ENCODE results near the gene RNU6-9. TPM values are rescaled to one million over a fixed set of nuclear protein-coding genes. Genes with fewer than 3 reads are reported as not detected.

RNU6-9 gene
- total RNA-seq, 1 experiment from 2014 or later: not detected

DNA sequence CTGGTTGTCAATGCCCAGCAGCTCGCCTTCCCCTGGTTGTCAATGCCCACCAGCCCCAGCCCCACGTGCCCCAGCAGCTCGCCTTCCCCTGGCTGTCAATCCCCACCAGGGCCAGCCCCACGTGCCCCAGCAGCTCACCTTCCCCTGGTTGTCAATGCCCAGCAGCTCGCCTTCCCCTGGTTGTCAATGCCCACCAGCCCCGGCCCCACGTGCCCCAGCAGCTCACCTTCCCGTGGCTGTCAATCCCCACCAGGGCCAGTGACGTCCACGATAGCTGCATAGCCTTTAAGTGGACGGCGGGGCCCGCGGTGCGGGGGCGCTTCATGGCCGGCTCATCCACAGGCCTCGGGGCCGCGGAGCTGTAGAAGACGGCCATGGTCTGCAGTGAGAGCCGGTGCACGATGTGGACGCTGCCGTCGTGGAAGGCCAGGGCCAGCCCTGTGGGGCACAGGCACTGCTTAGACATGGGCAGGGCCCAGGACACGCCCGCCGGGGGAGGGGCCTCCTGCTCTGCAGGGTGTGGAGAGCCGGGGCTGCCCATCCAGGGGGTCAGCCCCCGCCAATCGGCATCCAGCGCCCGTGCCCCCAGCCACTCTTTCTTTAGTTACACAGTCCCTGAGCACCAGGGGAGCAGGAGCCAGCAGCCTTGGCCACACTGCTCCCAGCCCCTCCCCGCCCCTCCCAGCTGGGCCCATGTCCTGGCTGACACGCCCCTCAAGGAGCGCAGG, 13.4 kb upstream of the RNU6-9 start:
- ChIA-PET CTCF (interaction anchor here (0.9 kb wide), 1 partner anchor 190 kb away, joined by 5 read pairs; no protein-coding TSS in a partner anchor), POLR2A (ENCODE audit: unreplicated experiment) (interaction anchor here (1.0 kb wide), 1 partner anchor 147 kb away, joined by 6 read pairs; no protein-coding TSS in a partner anchor)
- Histone ChIP-seq H3K4me2 (no peak overlapping the region), H3K36me3 (ENCODE audit: low read depth) (no peaks in the 10 kb centered on the region), H3K79me2 (ENCODE audit: low read depth) (no peaks in the 10 kb centered on the region), H3K27ac (no peak overlapping the region), H3K9me3 (ENCODE audit: insufficient read depth, low read depth) (no peaks in the 10 kb centered on the region), H4K20me1 (ENCODE audit: insufficient read depth) (peaks cover 31% of the 10 kb centered on the region), H3K27me3 (ENCODE audit: insufficient read depth, low read depth) (no peaks in the 10 kb centered on the region), H3K4me3 (no peak overlapping the region), H2AFZ (no peak overlapping the region), H3K4me1 (replicated peaks; ENCODE audit: insufficient read depth) (peaks cover 13% of the 10 kb centered on the region), H3F3A (ENCODE audit: insufficient read depth, low read depth) (peaks cover 10% of the 10 kb centered on the region; the same call in 1 of the 2 replicates), H3K9me2 (ENCODE audit: insufficient read depth) (no peaks in the 10 kb centered on the region)
- BruUV-seq (replicated peaks): no TSS peak
- intact Hi-C loops (cut with micrococcal nuclease; ENCODE audit: unreplicated experiment): no loop called here
- DNase-seq: no peak
- TF ChIP-seq, protein P1, sequence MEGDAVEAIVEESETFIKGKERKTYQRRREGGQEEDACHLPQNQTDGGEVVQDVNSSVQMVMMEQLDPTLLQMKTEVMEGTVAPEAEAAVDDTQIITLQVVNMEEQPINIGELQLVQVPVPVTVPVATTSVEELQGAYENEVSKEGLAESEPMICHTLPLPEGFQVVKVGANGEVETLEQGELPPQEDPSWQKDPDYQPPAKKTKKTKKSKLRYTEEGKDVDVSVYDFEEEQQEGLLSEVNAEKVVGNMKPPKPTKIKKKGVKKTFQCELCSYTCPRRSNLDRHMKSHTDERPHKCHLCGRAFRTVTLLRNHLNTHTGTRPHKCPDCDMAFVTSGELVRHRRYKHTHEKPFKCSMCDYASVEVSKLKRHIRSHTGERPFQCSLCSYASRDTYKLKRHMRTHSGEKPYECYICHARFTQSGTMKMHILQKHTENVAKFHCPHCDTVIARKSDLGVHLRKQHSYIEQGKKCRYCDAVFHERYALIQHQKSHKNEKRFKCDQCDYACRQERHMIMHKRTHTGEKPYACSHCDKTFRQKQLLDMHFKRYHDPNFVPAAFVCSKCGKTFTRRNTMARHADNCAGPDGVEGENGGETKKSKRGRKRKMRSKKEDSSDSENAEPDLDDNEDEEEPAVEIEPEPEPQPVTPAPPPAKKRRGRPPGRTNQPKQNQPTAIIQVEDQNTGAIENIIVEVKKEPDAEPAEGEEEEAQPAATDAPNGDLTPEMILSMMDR (conservative IDR thresholded peaks at IDR 0.05): no peak
- no peak for TF ChIP-seq EZH2 (IDR thresholded peaks at IDR 0.05; ENCODE audit: low read depth)

DNA sequence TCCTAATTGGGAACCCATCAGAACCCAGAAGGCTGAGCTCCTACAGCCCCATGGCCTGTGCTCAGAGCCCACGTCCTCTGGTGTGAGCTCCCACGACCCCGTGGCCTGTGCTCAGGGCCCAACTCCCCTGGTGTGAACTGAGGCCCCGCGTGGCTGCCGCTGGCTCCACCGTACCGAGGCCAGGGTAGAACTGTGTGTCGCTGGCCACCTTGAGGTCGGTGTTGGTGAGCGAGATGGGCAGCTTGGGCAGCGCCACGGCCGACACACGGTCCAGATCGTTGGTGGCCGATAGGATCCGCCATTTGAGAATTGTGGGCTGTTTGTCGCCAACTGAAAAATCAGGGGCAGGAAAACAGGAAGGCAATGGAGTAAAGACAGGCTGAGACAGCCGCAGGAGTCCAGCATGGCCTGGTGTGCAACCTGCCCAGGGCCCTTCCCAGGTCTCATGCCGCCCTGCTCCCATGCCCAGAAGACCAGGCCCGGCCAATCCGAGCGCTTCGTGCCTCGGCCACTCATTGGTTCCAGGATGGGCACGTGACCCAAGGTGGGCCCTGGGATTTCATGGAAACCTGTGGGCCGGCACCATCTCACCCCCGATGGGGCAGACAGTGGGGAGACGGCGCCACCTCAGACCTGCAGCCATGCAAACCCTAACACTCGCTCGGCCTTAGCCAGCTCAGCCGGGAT, 11.8 kb upstream of the RNU6-9 start:
- Histone ChIP-seq H2AFZ (no peak overlapping the region), H3K27ac (no peak overlapping the region), H3F3A (ENCODE audit: insufficient read depth, low read depth) (peaks cover 12% of the 10 kb centered on the region; the same call in 1 of the 2 replicates), H3K4me1 (replicated peaks; ENCODE audit: insufficient read depth) (peaks cover 14% of the 10 kb centered on the region), H3K79me2 (ENCODE audit: low read depth) (no peaks in the 10 kb centered on the region), H3K4me3 (no peak overlapping the region), H3K9me2 (ENCODE audit: insufficient read depth) (no peaks in the 10 kb centered on the region), H3K36me3 (ENCODE audit: low read depth) (0 out of 2 replicates have a peak, but pooled peaks cover 4% of the 10 kb centered on the region), H3K9me3 (ENCODE audit: insufficient read depth, low read depth) (no peaks in the 10 kb centered on the region), H3K27me3 (ENCODE audit: insufficient read depth, low read depth) (no peaks in the 10 kb centered on the region), H4K20me1 (ENCODE audit: insufficient read depth) (peaks cover 43% of the 10 kb centered on the region), H3K4me2 (no peak overlapping the region)
- DNase-seq: no peak
- no TSS peak for BruUV-seq (replicated peaks)
- intact Hi-C loops (cut with micrococcal nuclease; ENCODE audit: unreplicated experiment): loop anchor here (2.0 kb wide), 1 partner anchor 27 kb away; no protein-coding TSS in a partner anchor
- POLR2A ChIA-PET (ENCODE audit: unreplicated experiment): no interaction called here
- TF ChIP-seq, protein P1 (conservative IDR thresholded peaks at IDR 0.05): no peak
- TF ChIP-seq EZH2 (IDR thresholded peaks at IDR 0.05; ENCODE audit: low read depth): no peak
- CTCF ChIA-PET: no interaction called here

DNA sequence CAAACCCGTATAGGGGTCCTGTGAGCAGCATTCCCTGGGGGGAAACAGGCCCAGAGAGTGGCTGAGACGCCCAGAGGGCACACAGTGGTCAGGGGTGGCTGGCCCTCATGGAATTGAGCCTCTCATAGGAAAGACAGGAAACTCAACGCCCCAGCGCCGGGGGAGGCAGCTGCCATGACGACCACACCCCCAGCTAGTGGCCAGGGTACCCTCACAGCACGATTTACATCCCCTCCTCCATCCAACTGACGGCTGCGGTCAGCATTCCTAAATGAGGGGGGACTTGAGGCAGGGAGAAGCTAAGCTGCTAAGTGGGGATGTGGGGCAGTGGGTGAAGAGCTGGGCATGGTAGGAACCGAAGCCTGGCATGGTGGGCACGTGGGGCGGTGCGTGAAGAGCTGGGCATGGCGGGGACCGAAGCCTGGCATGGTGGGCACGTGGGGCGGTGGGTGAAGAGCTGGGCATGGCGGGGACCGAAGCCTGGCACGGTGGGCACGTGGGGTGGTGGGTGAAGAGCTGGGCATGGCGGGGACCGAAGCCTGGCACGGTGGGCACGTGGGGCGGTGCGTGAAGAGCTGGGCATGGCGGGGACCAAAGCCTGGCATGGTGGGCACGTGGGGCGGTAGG, 10.3 kb upstream of the RNU6-9 start:
- no TSS peak for BruUV-seq (replicated peaks)
- POLR2A ChIA-PET (ENCODE audit: unreplicated experiment): no interaction called here
- Histone ChIP-seq H3K4me3 (no peak overlapping the region), H3K79me2 (ENCODE audit: low read depth) (no peaks in the 10 kb centered on the region), H3K4me1 (replicated peaks; ENCODE audit: insufficient read depth) (peaks cover 14% of the 10 kb centered on the region), H3K9me3 (ENCODE audit: insufficient read depth, low read depth) (no peaks in the 10 kb centered on the region), H3K9me2 (ENCODE audit: insufficient read depth) (no peaks in the 10 kb centered on the region), H4K20me1 (ENCODE audit: insufficient read depth) (peaks cover 48% of the 10 kb centered on the region), H3K4me2 (no peak overlapping the region), H3K27ac (no peak overlapping the region), H3K36me3 (ENCODE audit: low read depth) (0 out of 2 replicates have a peak, but pooled peaks cover 8% of the 10 kb centered on the region), H2AFZ (no peak overlapping the region), H3K27me3 (ENCODE audit: insufficient read depth, low read depth) (no peaks in the 10 kb centered on the region), H3F3A (ENCODE audit: insufficient read depth, low read depth) (peaks cover 23% of the 10 kb centered on the region)
- DNase-seq: no peak
- CTCF ChIA-PET: interaction anchor here (0.5 to 0.7 kb wide), 4 partner anchors 23 to 396 kb away, joined by 3 to 5 read pairs (median 4); no protein-coding TSS in a partner anchor
- intact Hi-C loops (cut with micrococcal nuclease; ENCODE audit: unreplicated experiment): loop anchor here (1.0 to 2.0 kb wide), 3 partner anchors 26 to 113 kb away; no protein-coding TSS in a partner anchor
- no peak for TF ChIP-seq EZH2 (IDR thresholded peaks at IDR 0.05; ENCODE audit: low read depth)
- TF ChIP-seq, protein P1 (conservative IDR thresholded peaks at IDR 0.05): no peak
